Measurements from ENCODE around the gene REN.
A peak's percentile ranks its signal among the peaks of the same experiment; 100 is the strongest.

REN gene

GRCh38 chr1:204153667-204154066 lies 12.5 kb downstream of the REN start:
- H3K27me3 Mint-ChIP-seq, result peaks cover 57% of the 10 kb centered on the region
- H3K4me3 Mint-ChIP-seq, result no peak overlapping the region
- no peaks in the 10 kb centered on the region for H3K9me3 Mint-ChIP-seq
- peaks cover 31% of the 10 kb centered on the region for H3K4me1 Mint-ChIP-seq (ENCODE audit: low read depth)
- no peak overlapping the region for H3K27ac Mint-ChIP-seq
- intact Hi-C loops (cut with micrococcal nuclease), result no loop called here
- no peaks in the 10 kb centered on the region for H3K36me3 Mint-ChIP-seq (ENCODE audit: low read depth)

DNA sequence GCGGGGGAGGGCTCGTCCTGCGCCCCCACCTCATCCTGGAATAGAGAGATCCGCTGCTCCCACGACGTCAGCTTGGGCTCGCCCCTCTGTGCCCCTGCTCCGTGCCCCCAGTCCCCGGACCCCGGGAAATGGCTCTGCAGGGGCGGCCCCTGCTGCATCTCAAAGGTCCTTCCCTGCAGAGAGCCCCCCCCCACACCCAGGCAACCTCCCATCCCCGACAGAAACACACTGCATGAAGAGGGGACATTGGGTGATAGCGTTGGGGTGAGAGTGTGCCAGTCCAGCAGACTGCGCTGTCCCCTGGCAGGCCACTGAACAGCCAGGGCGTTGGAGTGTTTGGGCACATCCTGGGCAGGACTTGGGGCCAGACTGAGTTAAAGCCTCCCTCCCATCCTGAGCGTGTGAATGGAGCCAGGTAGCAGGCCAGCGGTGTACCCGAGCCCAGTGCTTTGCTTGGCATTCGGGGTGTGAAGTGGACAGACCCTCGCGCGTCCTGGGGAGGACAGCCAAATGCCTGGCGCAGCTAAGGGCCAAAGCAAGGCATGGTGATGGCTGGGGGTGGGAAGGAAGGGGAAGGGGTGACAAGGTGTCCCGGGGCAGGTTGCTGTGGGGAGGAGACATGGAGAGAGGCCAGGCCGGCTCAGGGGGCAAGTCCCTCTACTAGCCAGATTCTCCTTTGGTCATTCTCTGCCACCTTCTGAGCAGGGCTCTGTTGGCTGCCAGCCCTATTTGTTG lies 13.7 kb downstream of the REN start:
- no peak overlapping the region for H3K27ac Mint-ChIP-seq
- intact Hi-C loops (cut with micrococcal nuclease), result no loop called here
- no peaks in the 10 kb centered on the region for H3K9me3 Mint-ChIP-seq
- peak overlapping the region; percentile 71 for H3K4me3 Mint-ChIP-seq
- no peaks in the 10 kb centered on the region for H3K36me3 Mint-ChIP-seq (ENCODE audit: low read depth)
- peaks cover 56% of the 10 kb centered on the region for H3K27me3 Mint-ChIP-seq
- peaks cover 19% of the 10 kb centered on the region for H3K4me1 Mint-ChIP-seq (ENCODE audit: low read depth)

- H3K27ac Mint-ChIP-seq, result no peak within 1 kb of the TSS
- H3K36me3 Mint-ChIP-seq (ENCODE audit: low read depth), result no peaks in the 10 kb centered on the region
- peak within 1 kb of the TSS; percentile 71 for H3K4me3 Mint-ChIP-seq
- H3K27me3 Mint-ChIP-seq, result peaks cover 53% of the 10 kb centered on the region
- H3K4me1 Mint-ChIP-seq (ENCODE audit: low read depth), result peaks cover 12% of the 10 kb centered on the region
- H3K9me3 Mint-ChIP-seq, result no peaks in the 10 kb centered on the region
- intact Hi-C loops (cut with micrococcal nuclease), result no loop called here
Observed at GRCh38 chr1:204151552-204152309, 14.4 kb downstream of the REN start, which contains the start of gene ETNK2. TSS of gene ETNK2 (minus strand) at chr1:204152044. CDS start at chr1:204151852, 192 bp downstream.

DNA sequence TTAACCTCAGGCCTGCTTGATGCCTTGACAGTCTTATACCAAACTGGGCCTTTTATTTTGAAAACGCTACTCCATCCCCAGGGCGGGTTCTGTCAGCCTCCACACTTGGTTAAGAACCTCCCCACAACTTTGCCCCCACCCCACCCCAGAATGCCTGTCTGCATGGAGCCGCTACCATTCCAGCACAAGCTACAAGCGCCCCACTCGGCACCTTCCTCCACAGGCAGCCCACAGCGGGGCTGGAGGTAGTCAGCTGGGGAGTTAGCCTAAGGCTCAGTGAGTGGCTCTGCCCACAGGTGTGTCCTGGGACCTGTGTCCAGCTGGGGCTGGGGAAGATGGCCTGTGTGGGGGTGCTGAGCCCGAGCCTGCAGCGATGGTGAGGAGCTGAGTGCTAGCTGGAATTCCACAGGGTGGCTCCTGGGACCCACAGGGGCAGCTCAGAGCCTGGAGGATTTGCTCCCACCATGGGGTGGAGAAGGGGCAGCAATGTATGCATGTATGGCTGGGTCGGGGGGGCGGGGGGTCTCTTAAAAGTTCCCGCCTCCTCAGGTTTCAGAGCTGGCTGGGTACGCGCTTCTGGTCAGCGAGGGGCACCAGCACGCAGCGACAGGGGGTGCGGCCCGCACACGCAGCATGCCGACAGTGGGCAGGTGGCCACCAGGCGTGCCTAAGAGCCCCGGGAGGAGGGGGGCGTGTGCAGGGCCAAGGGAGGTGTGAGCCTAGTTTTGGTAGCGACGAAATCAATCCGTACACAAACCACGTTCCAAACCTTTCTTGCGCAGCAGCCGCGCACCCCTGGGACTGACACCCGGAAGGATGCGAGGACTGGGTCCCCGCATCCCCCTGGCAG lies 15.2 kb downstream of the REN start:
- H3K27ac Mint-ChIP-seq, result no peak overlapping the region
- peak overlapping the region; percentile 57 for H3K4me3 Mint-ChIP-seq
- no peaks in the 10 kb centered on the region for H3K9me3 Mint-ChIP-seq
- intact Hi-C loops (cut with micrococcal nuclease), result no loop called here
- H3K36me3 Mint-ChIP-seq (ENCODE audit: low read depth), result no peaks in the 10 kb centered on the region
- peaks cover 10% of the 10 kb centered on the region for H3K4me1 Mint-ChIP-seq (ENCODE audit: low read depth)
- H3K27me3 Mint-ChIP-seq, result peaks cover 52% of the 10 kb centered on the region

- H3K9me3 Mint-ChIP-seq, result no peaks in the 10 kb centered on the region
- H3K27me3 Mint-ChIP-seq, result peaks cover 49% of the 10 kb centered on the region
- intact Hi-C loops (cut with micrococcal nuclease), result no loop called here
- no peaks in the 10 kb centered on the region for H3K36me3 Mint-ChIP-seq (ENCODE audit: low read depth)
- peaks cover 10% of the 10 kb centered on the region for H3K4me1 Mint-ChIP-seq (ENCODE audit: low read depth)
- H3K4me3 Mint-ChIP-seq, result no peak overlapping the region
- H3K27ac Mint-ChIP-seq, result no peak overlapping the region
Observed at GRCh38 chr1:204149635-204150565, 16.2 kb downstream of the REN start.

- H3K27me3 Mint-ChIP-seq, result peaks cover 46% of the 10 kb centered on the region
- intact Hi-C loops (cut with micrococcal nuclease), result no loop called here
- no peaks in the 10 kb centered on the region for H3K36me3 Mint-ChIP-seq (ENCODE audit: low read depth)
- H3K27ac Mint-ChIP-seq, result no peak overlapping the region
- H3K4me3 Mint-ChIP-seq, result no peak overlapping the region
- H3K9me3 Mint-ChIP-seq, result no peaks in the 10 kb centered on the region
- peaks cover 10% of the 10 kb centered on the region for H3K4me1 Mint-ChIP-seq (ENCODE audit: low read depth)
Observed at GRCh38 chr1:204149107-204149506, 17.0 kb downstream of the REN start.

DNA sequence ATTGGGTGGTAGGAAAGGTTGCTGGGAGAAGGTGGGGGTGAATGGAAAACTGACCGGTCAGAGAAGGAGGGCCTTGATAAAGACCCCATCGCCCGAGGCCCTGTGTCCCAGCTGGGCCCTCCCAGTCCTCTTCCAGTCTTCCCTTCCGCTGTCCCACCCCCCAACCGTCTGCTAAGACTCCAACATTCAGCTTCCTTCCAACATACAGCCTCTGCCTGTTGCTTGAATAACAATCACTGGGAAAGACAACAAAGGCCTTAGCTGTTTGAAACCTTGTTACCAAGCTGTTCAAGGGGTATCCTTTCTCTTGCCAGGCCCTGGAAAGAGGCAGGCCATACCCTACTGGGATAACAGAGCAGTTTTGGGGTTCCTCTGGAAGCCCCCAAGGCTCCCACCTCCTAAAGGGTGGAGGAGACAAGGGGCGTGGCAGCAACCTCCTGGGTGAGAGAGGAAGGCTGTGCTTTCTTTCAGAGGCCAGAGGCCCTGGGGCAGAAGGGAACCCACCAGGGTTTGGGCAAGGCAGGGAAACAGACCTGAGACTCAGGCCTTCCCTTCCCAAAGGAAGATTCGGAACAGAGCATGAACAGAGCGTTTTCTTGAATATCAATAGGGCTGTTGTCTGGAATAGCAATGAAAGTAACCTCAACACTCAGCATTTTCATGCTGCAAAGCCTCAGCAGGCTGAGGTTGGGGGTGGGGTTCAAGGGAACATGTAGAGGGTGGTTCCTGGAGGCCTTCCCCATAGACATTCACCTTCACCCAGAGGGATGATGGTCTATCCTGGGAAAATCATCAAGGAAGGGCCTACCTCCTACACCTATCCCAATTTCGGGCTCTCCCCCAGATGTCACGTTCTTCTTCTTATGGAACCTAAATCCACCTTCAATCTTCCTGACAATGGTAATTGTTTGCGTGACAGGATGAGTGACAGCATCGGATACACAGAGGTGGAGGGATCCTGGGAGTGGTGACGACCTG lies 18.4 kb downstream of the REN start:
- intact Hi-C loops (cut with micrococcal nuclease), result no loop called here
- Mint-ChIP-seq H3K4me3 (no peak overlapping the region), H3K27ac (no peak overlapping the region)

GRCh38 chr1:204146965-204147364 lies 19.2 kb downstream of the REN start:
- Mint-ChIP-seq H3K36me3 (ENCODE audit: low read depth) (no peaks in the 10 kb centered on the region), H3K9me3 (no peaks in the 10 kb centered on the region), H3K27me3 (peaks cover 30% of the 10 kb centered on the region), H3K27ac (no peak overlapping the region), H3K4me1 (ENCODE audit: low read depth) (no peaks in the 10 kb centered on the region), H3K4me3 (no peak overlapping the region)
- intact Hi-C loops (cut with micrococcal nuclease), result no loop called here

More for the DNA sequence above, 18.4 kb downstream of the REN start:
- no peaks in the 10 kb centered on the region for H3K36me3 Mint-ChIP-seq (ENCODE audit: low read depth)
- H3K9me3 Mint-ChIP-seq, result no peaks in the 10 kb centered on the region
- peaks cover 6% of the 10 kb centered on the region for H3K4me1 Mint-ChIP-seq (ENCODE audit: low read depth)
- H3K27me3 Mint-ChIP-seq, result peaks cover 36% of the 10 kb centered on the region

DNA sequence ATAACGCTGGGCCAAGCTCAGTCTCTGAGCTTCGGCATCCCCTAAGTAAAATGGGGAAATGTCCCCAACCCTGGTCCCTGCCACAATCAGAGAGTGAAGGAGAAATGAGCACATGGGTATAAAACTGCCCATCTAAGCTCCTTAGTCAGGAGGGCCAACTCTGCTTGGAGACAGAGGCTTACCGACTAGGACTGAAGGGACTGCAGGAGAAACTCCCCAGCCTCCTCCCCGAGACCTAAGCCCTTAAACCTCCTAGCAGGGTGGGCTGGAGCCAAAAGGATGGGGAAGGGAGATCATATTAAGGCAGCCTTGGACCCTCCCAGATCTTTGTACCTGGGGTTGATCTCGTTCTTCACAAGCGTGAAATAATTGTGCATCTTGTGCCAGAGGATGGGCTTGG lies 19.8 kb downstream of the REN start:
- no peaks in the 10 kb centered on the region for H3K36me3 Mint-ChIP-seq (ENCODE audit: low read depth)

GRCh38 chr1:204145033-204145504 lies 21.1 kb downstream of the REN start:
- Mint-ChIP-seq H3K4me3 (no peak overlapping the region), H3K27ac (no peak overlapping the region)
- intact Hi-C loops (cut with micrococcal nuclease), result no loop called here

More for the DNA sequence above, 19.8 kb downstream of the REN start:
- Mint-ChIP-seq H3K4me3 (no peak overlapping the region), H3K9me3 (no peaks in the 10 kb centered on the region), H3K27me3 (peaks cover 27% of the 10 kb centered on the region), H3K4me1 (ENCODE audit: low read depth) (no peaks in the 10 kb centered on the region), H3K27ac (no peak overlapping the region)
- intact Hi-C loops (cut with micrococcal nuclease), result no loop called here

DNA sequence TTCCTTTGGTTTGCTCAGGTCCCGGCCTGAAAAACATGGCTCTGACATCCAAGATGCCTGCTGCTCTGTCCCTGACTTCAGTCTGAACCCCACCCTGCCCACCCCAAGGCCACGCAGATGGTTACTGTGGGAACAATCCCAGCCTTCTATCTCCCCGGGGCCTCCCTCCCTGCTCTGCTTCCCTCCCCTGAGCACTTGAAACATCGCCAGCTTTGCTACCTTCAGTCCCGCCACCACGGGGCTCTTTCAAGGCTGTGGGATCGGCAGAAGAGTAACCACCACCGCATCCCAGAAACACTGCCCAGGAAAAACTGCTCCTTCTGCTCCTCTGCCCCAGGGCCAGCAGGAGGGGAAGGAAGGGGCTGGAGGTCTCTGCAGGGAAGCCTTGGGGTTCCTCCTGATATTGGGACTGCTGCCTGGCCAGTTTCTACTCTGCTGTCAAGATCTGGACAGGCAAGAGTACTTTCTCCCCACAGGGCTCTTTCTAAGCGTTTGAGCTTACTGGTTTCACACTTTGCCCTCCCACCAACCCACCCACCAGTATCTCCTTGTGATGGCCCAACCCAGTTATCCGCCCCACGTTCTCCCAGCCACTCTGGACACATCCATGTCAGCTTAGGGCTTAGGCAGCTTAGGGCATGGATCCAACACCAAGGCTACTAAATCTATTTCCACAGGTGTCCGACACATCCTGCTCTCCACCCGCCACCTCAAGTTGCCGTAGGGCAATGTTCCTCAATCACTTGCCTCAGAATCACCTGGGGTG lies 22.7 kb downstream of the REN start:
- Mint-ChIP-seq H3K9me3 (no peaks in the 10 kb centered on the region), H3K4me3 (no peak overlapping the region), H3K4me1 (ENCODE audit: low read depth) (no peaks in the 10 kb centered on the region), H3K27me3 (peaks cover 15% of the 10 kb centered on the region), H3K36me3 (ENCODE audit: low read depth) (no peaks in the 10 kb centered on the region), H3K27ac (no peak overlapping the region)
- intact Hi-C loops (cut with micrococcal nuclease), result no loop called here

More at GRCh38 chr1:204145033-204145504, 21.1 kb downstream of the REN start:
- Mint-ChIP-seq H3K36me3 (ENCODE audit: low read depth) (no peaks in the 10 kb centered on the region), H3K9me3 (no peaks in the 10 kb centered on the region), H3K27me3 (peaks cover 20% of the 10 kb centered on the region), H3K4me1 (ENCODE audit: low read depth) (no peaks in the 10 kb centered on the region)

Measured in dendritic cell treated with granulocyte-macrophage colony-stimulating factor and Interleukin-4, amounts not matched to agents 40 ng/mL and 50 ng/mL, for 4 days (primary cell).